Measurements from ENCODE around the gene NEDD4L.
"Not testable (repeated sequence)": the region's sequence is repeated elsewhere in the genome, so short reads cannot be mapped to it uniquely, and the experiment has no call there.

Gene NEDD4L

DNA sequence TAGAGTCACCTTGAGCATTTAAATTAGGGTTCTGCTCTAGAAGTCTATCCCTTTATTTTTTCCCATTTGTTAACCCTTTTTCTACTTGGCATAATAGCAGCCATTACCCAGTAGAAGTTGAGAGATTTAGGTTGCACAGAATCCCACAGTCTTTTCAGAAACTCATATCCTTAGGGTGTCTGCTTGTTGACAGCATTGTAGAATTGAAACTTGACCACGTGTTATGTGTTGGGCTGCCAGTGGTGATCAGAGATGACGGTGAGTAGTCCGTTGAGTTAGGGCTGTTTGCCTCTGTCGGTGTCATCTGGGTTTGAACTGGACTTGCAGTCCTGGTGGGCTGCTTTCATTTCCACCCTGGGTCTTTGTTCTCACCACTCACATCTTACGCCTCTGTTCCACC, 114.4 kb downstream of the NEDD4L start:
- no peak for DNase-seq

DNA sequence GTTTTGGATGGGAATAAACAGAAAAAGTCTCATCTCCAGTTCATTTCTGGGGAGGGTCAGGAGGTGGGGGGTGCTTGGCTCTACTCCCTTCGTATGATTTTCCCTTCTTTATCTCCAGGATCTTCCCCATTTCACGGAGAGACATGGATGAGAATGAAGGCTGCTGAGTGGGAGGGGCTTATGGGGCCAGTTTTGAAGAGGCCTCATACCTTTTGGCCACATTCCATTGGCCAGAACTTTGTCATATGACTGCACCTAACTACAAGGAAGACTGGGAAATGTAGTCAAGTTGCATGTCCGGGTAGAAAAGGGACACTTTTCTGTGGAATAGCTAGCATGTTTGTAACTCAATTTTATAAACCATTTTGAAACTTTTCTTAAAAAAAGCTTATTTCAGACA, 117.6 kb downstream of the NEDD4L start:
- DNase-seq = peak; percentile 39

DNA sequence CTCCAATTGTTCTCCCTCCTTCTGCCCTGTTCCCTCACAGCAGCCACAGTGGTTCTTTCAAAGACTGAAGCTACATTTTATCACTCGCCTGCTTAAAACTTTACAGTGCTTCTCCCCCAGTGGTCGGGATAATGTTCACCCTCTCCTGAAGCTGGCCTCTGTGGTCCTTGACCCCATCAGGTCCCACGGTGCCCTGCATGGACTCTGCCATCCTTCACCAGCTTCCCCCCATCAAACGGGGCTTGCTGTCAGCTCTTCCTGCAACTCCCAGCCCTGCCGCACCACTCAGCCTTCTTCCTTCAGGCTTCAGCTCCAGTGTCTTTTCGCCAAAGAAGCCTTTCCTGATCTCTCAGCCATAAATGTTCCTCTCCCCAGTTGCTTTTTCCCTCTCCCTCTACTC, 118.1 kb downstream of the NEDD4L start:
- DNase-seq = no peak

DNA sequence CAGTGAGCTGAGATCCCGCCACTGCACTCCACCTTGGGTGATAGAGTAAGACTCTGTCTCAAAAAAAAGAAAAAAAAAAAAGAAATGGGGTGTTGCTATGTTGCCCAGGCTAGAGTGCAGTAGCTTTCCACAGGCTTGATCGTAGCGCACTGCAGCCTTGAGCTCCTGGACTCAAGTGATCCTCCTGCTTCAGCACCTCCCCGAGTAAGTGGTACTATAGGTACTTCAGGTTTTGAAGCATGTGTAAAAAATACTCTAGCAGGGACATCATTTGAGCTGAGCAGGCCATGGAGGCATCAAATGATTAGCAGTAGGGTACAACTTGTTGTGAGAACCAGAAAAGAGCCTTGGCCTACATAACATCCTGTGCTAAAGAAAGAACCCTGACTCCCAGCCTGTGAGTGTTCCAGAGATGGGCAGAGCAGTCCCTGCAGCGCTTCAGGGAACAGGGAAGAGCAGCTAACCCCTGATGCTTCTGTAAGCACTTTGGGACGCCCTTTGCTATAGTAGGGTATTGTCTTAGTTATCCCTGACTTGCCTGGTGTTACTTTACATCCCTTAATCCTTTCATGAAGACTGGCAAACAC, 119.1 kb downstream of the NEDD4L start:
- no peak for DNase-seq

DNA sequence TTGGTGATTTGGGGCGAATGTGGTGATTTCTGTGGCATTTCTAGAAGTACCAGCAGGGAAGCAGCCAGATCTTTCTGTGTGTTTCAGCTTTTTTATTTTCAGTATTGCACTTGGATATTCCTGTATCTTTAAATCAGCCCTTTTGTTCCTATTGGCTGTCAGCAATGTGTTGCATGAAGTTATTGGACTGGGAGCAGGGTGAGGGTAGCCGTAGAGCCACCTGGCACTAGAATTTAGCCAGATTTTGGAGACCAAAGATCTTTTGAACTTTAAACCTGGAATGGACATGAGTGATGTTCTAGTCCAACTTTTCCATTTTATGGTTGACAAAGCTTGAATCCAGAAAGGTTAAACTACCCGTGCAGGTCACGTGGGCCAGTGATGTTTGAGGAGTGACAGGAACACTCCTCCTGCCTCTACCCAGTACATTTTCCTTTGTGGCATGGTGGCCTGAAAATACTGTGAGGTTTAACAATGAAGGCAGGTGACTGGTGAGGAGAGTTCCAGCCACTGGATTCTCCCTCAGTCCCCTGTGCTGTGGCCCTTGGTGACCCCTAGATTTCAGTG, 122.3 kb downstream of the NEDD4L start:
- DNase-seq = no peak

DNA sequence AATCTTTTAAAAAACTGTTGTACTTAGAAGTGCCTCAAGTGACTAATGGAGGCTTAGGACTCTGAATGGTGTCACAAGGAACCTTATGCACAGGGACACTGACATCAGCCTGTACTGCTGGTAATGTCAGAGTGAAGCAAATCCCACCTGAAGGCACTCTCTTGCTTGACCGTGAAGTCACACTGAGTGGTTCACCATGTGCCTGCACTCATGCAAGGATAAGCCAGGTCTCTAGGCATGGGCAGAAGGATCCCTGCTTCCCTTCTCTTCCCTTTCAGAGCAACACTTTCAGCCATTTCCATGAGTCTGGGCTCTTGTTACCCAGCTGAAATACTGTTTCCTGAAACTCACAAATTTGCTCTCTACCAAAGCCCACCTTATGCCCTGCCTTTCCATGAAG, 123.0 kb downstream of the NEDD4L start:
- no peak for DNase-seq

DNA sequence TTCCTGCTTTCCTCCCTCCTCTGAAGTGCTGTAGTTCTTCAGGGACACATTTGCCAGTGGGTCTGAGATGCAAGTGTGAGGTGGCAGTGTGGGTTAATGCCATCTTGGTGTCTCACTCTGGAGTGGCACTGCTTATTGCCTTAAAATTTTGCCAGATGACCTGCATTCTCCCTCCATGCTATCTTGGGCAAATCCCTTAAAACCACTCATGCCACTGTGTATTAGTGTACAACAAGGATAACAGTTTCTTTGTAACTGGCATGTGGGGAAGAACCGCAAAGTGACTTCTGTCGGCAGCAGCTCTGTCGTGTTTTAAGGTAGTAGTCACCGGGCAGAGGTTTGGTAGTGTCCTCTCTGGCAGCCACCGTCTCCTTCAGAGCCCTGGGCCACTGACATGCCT, 124.2 kb downstream of the NEDD4L start:
- no peak for DNase-seq

DNA sequence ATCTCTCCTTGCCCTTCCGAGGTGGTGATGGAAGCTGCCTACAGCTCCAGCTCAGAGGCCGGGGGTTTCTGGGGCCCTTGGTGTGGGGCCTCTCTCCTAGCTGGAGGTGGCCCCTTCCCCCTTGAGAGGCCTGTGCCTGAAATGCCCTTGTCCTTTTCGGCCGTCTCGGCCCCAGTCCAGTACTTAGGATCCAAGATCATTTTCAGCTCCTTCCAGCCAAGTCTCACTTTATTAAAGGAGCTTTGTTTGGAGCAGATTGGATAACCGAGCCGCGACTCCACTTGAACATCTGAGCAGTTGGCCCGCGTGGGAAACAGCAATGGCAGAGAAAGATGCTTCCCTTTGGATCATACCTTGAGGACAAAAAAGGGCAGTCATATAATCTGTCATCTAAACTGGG, 125.0 kb downstream of the NEDD4L start:
- no peak for DNase-seq

DNA sequence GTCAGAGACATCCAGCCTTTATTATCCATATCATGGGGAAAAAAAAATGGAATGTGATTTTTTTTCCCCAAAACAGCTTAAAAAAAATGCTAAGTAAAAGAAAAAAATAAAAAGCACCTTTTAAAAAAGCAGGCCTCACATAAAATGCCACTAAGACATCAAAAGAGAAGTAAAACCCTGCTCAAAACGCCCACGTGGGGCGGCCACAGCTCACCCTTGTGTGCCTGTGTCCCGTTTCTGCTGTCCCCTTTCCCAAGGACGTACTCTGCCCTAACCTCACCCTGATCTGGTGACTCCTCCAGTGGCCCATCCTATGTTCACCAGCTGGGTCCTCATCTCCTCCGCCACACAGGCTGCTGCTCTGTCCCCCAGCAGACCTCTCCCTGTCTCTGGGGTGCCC, 125.4 kb downstream of the NEDD4L start:
- DNase-seq = no peak

DNA sequence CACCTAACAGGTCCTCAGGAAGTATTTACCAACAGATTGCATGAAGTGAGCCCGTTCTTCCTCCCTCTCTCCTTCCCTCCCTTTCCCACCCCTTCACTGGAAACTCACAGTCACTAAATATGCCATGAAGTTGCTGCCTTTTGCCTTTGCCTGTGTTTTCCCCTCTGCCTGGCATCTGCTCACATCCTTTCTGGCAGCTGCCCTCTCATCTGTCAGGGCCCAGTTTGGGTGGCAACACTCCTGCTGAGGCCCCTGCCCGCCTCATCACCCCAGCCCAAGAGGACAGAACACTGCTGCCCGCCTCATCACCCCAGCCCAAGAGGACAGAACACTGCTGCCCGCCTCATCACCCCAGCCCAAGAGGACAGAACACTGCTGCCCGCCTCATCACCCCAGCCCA, 126.0 kb downstream of the NEDD4L start:
- DNase-seq = not testable (repeated sequence)

DNA sequence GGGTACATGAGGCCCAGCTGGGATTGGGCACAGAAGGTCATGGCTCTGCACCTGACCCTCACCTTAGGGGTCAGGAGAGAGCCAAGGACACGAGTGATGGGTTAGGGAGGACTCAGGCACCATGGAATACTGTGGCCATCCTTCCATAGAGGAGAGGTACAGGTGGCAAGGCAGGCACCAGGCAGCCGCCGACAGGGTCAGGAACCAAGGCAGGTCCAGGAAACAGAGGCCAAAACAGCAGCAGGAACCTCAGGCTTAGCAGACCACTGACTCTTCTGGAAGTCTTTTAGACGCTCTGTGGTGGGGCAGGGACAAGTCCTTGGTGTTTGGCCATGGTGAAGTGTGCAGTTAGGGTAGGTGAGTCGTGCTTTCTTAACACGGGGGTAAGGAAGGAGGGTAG, 128.0 kb downstream of the NEDD4L start:
- no peak for DNase-seq

DNA sequence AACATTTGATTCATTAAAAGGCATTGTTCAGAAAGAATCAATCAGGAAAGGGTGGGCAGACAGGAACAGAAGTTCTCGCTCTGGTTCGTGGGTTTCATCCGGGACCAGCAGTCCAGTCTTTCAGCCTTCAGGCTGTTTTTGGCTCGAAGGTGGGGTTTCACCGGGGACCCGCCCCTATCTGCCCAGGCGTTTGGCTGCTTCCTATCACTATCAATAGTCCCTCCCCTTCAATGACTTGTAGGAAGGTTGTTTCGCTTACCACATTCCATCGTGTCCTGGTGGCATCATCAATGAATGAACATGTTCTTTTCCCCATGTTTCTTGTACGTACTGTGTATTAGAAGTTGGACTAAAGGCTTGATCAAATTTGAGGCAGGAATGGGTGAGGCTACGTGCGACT, 130.3 kb downstream of the NEDD4L start:
- no peak for DNase-seq

DNA sequence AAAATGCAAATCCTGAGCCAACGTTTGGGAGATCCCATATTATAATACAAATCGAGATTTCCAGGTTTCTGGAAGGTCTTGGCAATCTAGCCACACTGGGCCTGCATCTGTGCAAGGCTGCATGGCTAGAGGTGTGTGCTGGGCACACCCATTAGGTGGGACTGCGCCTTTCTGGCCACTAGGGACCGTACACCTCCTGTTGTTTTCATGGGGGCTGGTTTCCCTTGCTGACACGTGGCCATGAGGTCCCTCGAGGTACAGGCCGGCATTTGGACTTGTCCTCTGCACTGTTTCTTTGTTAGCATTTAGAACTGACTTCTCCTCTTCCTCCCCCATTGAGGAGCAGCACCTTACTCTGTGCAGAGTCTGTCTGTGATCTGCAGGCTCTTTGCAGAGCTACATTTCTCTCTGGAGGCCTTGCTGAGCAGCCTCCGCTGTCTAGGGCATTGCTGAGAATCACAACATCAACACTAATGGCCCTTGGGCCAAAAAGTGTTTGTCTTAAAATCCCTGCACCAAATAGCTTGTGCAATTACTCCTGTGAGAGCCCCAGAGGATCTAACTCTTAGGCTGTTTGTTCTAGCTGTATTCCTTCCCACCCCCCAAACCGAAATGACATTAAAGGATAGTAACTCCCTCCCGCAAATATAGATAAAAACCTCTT, 131.2 kb downstream of the NEDD4L start:
- DNase-seq = no peak

DNA sequence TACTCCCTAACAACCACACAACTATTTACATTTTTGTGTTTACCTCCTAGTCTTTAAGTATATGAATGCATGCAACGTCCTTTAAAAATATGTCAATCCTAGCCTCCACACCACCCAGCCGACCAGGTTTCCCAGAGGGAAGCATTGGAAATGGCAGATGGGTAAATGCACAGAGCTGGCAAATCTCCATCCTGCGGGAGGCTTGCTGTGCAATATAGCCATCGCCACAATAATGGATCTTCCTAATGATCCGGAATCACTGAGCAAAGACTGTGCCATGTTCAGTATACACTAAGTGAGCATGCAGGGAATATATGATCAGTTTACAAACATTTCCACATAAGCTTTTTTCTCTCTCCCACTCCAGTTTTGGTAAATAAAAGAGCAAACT, 131.8 kb downstream of the NEDD4L start:
- DNase-seq = no peak

DNA sequence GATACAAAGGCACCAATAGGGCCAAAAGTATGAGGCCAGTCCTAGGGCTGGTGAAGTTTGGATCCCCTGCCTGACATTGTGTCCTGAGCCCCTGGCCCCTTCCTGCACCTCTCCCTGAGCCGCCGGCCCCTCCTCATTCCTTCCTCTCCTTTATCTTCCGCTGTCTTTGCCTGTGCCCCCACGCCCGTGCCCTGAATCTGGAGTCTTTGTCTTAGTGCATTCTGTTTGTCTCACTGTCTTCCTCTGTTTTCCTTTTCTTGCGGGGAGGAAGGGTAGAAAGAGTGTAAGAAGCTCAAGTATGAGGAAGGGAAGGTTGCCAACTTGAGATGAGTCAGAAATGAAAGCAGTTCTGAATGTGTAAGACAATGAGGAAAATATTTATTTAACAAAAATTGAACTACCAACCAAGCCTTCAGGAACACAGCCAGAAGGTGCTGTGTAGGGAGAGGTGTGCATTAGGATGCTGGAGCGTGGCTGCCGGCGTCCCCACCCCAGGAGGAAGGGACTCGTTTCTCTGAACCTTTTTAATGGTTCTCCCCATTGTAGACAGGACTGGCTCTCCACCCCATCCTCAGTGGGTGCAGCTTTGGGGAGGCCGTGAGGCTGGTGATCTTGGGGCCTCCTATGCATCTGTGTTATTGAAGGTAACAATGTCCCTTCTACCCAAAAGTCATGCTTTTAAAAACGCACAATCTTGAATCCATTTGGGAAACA, 133.1 kb downstream of the NEDD4L start:
- peak; percentile 93 for DNase-seq

DNA sequence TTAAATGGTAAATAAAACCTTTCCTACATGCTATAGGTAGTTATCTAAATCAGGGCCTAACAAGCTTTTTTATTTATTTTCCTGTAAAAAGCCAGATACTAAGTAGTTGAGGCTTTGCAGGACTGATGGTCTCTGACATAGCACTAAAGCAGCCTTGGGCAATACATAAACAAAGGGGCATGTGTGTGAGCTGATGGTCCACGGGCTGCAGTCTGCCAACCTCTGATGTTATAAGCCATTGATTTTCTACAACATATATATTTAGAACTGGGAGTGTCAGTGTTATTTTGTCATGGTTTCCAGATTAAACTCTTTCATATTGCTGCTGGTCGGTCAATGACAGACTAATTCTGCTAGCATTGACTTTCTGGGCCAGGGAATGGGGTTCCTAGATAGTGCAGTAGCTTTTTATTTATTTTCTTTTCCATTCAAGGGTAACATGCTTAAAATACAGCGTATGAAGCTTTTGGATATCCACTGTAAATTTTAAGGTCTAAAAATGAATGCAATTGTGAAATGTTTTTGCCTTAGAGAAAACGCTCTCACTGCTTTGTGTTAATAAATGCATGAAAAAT, 134.0 kb downstream of the NEDD4L start:
- no peak for DNase-seq

DNA sequence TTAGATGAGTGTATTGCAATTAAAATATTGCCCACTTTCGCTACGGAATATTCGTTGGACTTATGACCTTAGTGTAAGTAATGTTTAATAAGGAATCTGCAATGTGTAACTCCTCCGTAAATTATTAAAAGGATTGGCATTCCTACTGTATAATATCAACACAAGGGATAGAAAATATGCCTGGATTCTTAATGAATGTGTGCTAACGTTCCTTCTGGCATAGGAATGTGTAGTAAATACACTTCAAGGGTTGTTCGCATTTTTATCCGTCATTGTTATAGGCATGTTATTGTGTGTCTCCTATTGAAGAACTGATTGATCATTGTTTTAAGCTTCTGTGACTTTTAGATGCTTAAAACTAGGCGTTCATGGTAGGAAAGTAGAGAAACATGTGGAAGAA, 134.5 kb downstream of the NEDD4L start:
- peak; percentile 60 for DNase-seq

DNA sequence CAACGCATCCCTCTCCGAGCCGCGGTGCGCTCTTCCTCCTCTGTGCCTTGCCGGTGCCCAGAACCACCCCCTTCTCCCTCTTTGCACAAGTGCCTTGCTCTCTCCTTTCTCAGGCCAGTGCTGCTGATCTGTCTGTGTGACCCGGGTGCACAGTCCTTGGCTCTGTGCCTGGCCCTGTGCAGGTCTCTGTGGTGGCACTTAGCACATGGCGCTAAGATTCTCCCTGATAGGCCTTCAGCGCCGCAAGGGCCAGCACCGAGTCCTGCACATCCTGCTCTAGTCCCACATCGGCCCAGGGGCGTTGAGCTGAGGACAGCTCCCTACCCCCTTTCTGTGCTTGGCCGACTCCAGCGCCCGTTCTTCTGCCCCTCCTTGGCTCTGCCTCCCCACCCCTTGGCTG, 136.1 kb downstream of the NEDD4L start:
- DNase-seq = no peak

DNA sequence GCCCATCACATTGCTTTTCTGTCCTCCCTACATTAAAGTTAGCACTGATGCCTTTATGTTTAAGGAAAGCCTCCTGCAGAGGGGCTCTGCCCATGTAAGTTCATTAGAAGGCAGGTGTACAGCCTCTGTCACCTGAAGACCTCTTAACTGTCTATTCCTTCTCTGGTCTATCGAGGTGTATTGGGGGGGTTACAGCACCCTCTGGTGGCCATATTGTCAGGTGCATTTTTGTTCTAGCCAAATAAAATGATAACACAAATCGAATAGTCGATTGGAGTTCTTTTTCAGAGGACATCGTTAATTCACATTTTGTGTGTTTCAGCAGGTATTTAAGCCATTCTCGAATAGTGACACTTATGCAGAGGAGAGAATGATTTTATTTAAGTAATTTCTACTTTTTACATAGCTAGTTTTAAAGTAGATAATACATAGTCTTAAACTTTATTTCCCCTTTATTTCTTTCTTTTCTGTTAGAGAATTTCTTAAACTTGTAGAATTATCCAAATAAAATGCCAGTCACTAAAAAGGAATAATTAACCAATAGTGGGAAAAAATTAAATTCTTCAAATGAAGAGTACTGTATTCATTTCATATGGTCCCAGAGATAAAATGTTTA, 136.8 kb downstream of the NEDD4L start:
- peak; percentile 57 for DNase-seq

DNA sequence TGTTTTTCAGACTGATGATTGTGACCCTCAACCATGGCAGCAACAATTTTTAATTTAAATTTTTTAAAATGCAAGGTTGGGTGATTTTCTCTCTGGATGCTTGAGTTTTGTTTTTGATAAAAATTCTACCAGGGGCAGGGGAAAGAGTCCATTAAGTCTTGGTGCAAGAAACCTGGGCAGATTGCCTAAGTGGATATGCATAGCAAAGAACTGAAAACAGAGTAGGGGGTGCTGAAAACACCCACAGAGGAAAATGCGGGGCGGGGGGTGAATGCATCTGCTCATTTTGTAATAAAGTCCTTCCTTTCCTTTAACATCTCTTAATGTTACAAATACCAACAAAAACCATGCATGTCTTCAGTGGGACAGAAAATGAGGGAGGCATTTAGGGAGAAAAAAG, 138.0 kb downstream of the NEDD4L start:
- no peak for DNase-seq

DNA sequence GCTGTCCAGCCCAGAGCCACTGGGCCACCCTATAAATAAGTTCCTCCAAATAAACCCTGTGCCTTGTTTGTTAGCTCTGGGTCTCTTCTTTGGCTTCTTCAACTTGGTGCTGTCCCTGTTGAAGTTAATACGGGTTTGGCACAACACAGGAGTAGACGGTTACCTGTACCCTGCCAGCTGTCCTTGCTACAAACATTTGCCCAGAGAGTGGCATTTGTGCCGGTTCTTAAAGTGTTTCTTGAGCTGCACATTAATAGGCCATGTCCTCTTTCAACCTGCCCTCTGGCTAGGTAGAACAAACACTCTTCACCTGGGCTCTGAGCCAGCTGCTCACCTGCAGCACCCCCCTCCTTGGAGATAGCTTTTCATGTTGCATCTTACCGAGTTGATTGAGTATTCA, 139.2 kb downstream of the NEDD4L start:
- DNase-seq = no peak

DNA sequence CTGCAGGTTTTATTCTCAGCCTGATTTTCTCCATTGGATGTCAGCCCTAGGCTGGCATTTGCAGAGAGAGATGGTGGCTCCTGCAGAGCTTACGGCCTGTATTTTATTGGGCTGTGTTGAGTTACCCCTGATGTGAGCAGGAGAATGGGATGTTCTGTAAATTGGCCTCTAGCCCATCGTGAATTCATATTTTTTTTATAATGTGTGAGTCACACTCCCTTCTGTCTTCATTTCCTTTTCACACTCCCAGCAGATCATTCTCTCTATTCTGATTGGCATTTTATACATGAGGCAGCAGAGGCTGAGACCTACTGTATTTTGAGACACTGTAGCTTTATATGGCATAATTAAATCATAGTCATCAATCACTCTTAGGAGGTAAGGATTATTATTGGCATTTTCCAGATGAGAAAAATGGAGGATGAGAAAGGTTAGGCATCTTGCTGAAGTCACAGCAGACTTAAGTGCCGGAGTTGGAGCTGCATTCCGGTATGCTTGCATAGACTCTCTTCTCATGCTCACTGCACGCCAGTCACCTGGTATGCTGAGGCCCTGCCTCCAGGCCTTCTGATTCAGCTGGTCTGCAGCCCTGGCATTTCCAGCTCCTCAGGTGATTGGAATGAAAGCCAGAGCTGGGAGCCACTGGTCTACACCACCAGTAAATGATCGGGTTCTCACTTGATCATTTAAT, 142.4 kb downstream of the NEDD4L start:
- DNase-seq = peak; percentile 95

DNA sequence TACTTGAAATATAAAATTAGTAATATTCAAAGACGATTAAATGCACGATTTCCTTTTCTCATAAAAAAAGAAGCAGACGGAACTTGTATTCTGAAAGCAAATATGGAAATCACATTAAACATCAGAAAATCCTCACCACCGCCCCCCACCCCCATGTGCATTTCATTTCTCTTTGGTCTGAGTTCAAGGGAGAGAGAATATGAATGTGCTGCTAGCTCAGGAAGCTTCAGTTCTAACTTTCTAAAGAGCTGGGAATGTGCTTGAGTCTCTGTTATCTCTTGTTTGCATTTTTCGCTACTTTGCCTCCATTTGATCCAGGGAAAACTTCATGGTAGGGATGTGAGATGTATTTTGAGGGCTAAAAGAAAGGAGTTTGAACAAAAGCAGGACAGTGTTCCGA, 143.6 kb downstream of the NEDD4L start:
- no peak for DNase-seq
